Measurements from ENCODE around the gene SLC16A5. TPM values are rescaled to one million over a fixed set of nuclear protein-coding genes. Genes with fewer than 3 reads are reported as not detected.

Gene SLC16A5
- total RNA-seq, 4 donors from 2014 or later, result 59.1 to 93.3 (median 61.4) TPM

DNA sequence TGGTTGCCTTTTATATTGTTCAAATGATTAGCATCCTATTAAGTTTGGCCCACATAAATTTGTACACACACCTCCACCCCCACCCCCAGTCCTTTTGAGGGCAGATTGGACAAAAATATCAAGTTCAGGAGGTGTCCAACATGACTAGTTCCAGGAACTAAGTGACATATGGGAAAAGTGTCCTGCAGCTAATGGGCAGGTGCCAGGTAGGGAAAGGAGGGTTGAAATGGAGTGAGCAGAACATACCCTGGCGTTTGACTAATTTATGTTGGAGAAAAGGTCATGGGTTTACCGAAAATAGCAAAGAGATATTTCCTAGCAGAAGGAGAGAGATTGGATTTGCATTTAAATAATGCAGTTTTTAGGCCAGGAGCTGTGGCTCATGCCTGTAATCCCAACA is 35.8 kb upstream of the SLC16A5 start:
- H3K36me3 ChIP-seq, result peaks cover 51% of the 10 kb centered on the region
- TF ChIP-seq EP300 (IDR thresholded peaks at IDR 0.05) (no peak), POLR2A (IDR thresholded peaks at IDR 0.05) (no peak)
- no peaks in the 10 kb centered on the region for H3K9me3 ChIP-seq
- WGBS, result 69% methylated on average over 2 of the region's 2 CpGs
- H3K4me3 ChIP-seq, result no peak overlapping the region
- H3K27ac ChIP-seq, result no peak overlapping the region
- H3K4me1 ChIP-seq, result peaks cover 21% of the 10 kb centered on the region
- H3K27me3 ChIP-seq, result no peaks in the 10 kb centered on the region
- no peak for DNase-seq (ENCODE audit: low spot score in 2 of 2)

DNA sequence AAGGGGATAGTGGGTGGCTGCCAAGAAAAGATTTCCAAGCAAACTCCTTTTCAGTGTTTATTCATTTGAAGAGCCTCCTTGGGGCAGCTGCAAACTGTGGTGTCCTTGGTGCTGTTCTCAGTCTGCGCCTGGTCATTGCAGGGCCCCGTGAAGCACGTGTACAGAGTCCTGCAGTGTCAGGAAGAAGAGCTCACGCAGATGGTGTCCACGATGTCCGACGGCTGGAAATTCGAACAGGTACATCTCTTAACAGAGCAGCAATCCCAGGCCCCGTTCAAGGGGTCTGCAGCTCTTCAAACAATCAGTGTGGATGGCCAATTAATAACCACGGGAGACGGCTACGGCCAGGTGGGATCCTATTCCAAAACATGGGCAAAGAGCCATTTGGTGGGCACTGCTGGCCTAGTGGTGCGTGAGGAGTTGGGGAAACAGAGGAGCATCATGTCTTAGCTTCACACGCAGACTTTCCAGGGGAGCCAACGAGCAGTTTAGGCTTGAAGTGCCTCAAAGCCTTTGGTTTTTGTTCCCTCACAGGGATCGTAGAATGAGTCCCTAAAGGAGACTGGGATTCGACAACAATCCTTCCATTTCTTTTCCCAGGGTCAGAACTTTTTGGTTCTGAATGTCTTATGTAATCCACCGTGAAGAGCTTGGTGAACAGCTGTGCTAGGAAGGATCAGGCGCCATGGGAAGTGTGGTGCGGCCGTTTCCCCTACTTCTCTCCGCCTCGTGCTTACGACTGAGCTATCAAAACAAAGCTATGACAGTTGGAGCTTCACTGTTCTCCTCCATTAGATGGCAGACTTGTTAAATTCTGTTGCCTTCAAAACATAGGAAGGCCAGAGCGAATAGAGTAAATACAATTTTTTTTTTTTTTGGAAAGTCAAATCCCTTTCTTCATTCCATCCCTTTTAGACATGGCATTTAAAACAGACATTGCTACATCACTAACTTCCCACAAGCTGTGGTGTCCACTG is 28.1 kb upstream of the SLC16A5 start:
- TF ChIP-seq, protein P1, sequence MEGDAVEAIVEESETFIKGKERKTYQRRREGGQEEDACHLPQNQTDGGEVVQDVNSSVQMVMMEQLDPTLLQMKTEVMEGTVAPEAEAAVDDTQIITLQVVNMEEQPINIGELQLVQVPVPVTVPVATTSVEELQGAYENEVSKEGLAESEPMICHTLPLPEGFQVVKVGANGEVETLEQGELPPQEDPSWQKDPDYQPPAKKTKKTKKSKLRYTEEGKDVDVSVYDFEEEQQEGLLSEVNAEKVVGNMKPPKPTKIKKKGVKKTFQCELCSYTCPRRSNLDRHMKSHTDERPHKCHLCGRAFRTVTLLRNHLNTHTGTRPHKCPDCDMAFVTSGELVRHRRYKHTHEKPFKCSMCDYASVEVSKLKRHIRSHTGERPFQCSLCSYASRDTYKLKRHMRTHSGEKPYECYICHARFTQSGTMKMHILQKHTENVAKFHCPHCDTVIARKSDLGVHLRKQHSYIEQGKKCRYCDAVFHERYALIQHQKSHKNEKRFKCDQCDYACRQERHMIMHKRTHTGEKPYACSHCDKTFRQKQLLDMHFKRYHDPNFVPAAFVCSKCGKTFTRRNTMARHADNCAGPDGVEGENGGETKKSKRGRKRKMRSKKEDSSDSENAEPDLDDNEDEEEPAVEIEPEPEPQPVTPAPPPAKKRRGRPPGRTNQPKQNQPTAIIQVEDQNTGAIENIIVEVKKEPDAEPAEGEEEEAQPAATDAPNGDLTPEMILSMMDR (IDR thresholded peaks at IDR 0.05), result peak in 1 of 2 donors; percentile 26
- TF ChIP-seq POLR2AphosphoS5 (IDR thresholded peaks at IDR 0.05), result no peak
- Histone ChIP-seq H3K36me3 (peaks cover 74% of the 10 kb centered on the region), H3K9me3 (no peaks in the 10 kb centered on the region), H3K27me3 (no peaks in the 10 kb centered on the region), H3K27ac (peak overlapping the region; percentile 26), H3K4me3 (no peak overlapping the region), H3K4me1 (peaks cover 7% of the 10 kb centered on the region)
- 62% methylated on average over 25 of the region's 25 CpGs for WGBS
- DNase-seq (ENCODE audit: low spot score in 2 of 2), result no peak

GRCh38 chr17:75060434-75061054 is 27.2 kb upstream of the SLC16A5 start:
- 94% methylated on average over 26 of the region's 26 CpGs for WGBS
- Histone ChIP-seq H3K36me3 (peaks cover 74% of the 10 kb centered on the region), H3K27ac (no peak overlapping the region)

GRCh38 chr17:75061055-75061438 is 26.7 kb upstream of the SLC16A5 start:
- Histone ChIP-seq H3K4me3 (no peak overlapping the region), H3K9me3 (no peaks in the 10 kb centered on the region), H3K27ac (no peak overlapping the region), H3K27me3 (no peaks in the 10 kb centered on the region), H3K4me1 (peaks cover 7% of the 10 kb centered on the region), H3K36me3 (peaks cover 75% of the 10 kb centered on the region)
- no peak for DNase-seq (ENCODE audit: low spot score in 2 of 2)
- WGBS, result 94% methylated on average over 10 of the region's 10 CpGs
- no peak for TF ChIP-seq EP300 (IDR thresholded peaks at IDR 0.05)

More at GRCh38 chr17:75060434-75061054, 27.2 kb upstream of the SLC16A5 start:
- H3K27me3 ChIP-seq, result no peaks in the 10 kb centered on the region
- peaks cover 7% of the 10 kb centered on the region for H3K4me1 ChIP-seq
- no peak overlapping the region for H3K4me3 ChIP-seq
- no peaks in the 10 kb centered on the region for H3K9me3 ChIP-seq
- no peak for DNase-seq (ENCODE audit: low spot score in 2 of 2)
- TF ChIP-seq POLR2AphosphoS5 (IDR thresholded peaks at IDR 0.05) (no peak), EP300 (IDR thresholded peaks at IDR 0.05) (no peak), POLR2A (IDR thresholded peaks at IDR 0.05) (no peak)
- TF ChIP-seq, protein P1 (IDR thresholded peaks at IDR 0.05), result no peak

- Histone ChIP-seq H3K36me3 (peaks cover 75% of the 10 kb centered on the region), H3K4me1 (peaks cover 7% of the 10 kb centered on the region), H3K4me3 (no peak overlapping the region), H3K27ac (no peak overlapping the region), H3K27me3 (no peaks in the 10 kb centered on the region), H3K9me3 (no peaks in the 10 kb centered on the region)
- no peak for TF ChIP-seq EP300 (IDR thresholded peaks at IDR 0.05)
- TF ChIP-seq, protein P1 (IDR thresholded peaks at IDR 0.05), result no peak
- 81% methylated on average over 7 of the region's 8 CpGs for WGBS
- DNase-seq (ENCODE audit: low spot score in 2 of 2), result no peak
Observed at GRCh38 chr17:75061618-75062017, 26.1 kb upstream of the SLC16A5 start.

DNA sequence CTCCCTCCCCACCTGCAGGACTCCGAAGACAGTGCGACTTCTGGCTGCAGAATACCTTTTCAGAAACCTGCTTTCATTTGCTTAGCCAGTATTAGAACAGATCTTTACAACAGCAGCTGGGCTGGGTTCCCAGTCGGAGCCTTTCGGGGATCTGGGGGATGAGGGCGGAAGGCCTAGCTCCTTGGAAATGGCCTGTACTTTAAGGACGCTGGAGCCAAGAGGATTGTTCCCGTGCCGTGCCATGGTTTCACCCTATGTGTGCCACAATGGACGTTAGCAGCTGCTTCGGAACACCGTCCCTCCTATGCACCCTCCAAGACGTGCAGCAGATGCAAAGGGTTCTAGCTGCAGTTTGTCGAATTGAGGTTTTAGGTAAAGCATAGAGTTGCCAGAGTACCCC is 24.6 kb upstream of the SLC16A5 start:
- peaks cover 63% of the 10 kb centered on the region for H3K36me3 ChIP-seq
- DNase-seq (ENCODE audit: low spot score in 2 of 2), result no peak
- no peak for TF ChIP-seq EP300 (IDR thresholded peaks at IDR 0.05)
- TF ChIP-seq POLR2AphosphoS5 (IDR thresholded peaks at IDR 0.05), result no peak
- TF ChIP-seq, protein P1 (IDR thresholded peaks at IDR 0.05), result no peak
- TF ChIP-seq POLR2A (IDR thresholded peaks at IDR 0.05), result no peak
- H3K27me3 ChIP-seq, result no peaks in the 10 kb centered on the region
- 88% methylated on average over 13 of the region's 13 CpGs for WGBS
- H3K4me1 ChIP-seq, result peaks cover 7% of the 10 kb centered on the region
- no peak overlapping the region for H3K4me3 ChIP-seq
- no peak overlapping the region for H3K27ac ChIP-seq
- H3K9me3 ChIP-seq, result no peaks in the 10 kb centered on the region
